SKM-1 (cell line): ENCODE results near the gene GK2.

Experiments
- DNase-seq: peaks from one replicate; lab custom pipeline; 2025; ENCODE audit not compliant: unreplicated experiment; lab: John Stamatoyannopoulos, UW

The GK2 gene

DNA sequence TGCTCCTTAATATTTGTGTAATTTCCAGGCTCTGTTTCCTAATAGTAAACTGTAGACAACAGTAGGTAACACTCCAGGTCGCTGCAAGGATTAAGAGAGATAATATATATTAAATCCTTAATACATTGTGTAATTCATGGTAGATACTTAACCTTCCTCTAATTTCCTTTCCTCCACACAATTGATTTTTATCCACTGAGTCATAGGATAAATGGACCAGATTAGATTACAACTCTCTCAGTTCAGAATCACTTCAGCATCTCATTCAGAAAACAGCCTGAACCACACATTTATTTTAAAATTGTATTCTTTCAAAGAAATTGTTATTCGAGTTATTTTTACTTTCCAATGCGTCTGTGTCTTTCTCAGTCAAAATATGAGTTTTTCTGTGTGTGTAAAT is 17.1 kb downstream of the GK2 start:
- DNase-seq = no peak

- no peak for DNase-seq
These were observed 22.4 kb downstream of the GK2 start for GRCh38 chr4:79385641-79386040.

DNA sequence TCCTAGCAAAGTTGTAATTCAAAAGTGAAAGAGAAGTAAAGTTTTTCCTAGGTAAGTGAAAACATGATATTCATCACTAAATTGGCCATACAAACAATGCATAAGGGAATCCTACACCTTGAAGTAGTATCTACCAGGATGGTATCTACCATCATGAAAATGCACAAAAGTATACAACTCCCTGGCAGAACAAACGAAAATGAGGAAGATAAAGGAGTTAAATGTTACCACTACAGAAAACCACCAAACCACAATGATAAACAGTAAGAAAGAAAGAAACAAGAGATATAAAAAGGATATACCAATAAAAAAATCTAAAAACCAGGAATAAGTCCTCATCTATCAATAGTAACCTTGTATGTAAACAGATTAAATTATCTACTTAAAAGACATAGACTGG is 26.9 kb downstream of the GK2 start:
- DNase-seq = no peak

DNA sequence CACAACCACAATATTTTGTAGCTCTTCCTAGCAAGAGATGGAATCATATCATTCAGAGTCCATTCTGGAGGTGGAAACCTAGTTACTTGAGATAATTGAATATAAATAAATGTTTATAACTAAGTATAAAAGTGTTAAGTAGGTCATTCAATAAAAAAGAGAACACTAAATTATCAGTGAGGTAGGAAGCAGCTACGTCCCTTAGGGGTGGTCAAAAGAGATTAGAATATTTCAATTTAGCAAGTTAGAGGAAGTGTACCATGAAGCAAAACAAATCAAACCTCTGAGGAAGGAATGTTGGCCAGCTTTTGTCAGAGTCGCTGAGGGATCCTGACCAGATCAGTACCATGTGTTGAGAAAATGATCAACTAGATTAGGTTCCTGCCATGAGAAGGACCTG is 38.0 kb downstream of the GK2 start:
- DNase-seq = no peak

DNA sequence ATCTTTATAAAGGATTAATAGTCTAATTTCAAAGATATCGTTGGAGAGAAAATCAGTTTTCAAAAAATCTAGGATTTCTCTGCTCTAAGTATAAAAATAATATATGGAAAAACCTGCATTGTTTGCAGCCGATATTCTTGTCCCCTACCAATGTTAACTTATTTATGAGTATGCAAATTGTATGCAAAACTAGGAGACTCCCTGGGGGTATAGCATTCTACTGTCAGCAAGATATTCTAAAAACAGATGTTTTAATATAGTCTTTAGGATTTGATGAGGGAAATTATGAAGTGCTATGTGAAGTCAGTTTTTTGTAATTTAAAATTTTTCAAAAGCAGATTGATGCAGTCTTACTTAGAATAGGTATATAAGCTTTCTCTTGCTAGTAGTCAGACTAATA is 40.9 kb downstream of the GK2 start:
- DNase-seq = no peak

DNA sequence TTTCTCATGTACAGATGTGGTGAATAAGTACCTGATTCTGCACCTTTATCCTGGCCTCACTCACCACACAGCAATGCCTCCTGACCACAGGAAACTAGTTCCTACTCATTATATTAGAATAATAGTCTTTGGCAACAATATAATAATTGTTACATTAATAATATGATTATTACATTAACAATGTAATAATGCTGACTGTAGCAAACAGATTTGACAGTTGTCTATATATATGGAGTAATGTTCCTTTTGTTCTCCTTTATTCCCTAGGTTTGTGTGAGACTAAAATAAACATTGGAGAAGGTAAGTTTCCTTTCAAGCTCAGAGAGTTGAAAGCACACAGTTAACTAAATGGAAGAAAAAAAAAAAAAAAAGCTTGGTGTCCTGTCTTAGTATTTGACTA is 41.6 kb downstream of the GK2 start:
- DNase-seq = no peak

GRCh38 chr4:79364061-79364460 is 44.0 kb downstream of the GK2 start:
- DNase-seq = no peak

- DNase-seq = no peak
These were observed 45.4 kb downstream of the GK2 start for GRCh38 chr4:79362626-79363025.

GRCh38 chr4:79360006-79360405 is 48.0 kb downstream of the GK2 start:
- DNase-seq = no peak

DNA sequence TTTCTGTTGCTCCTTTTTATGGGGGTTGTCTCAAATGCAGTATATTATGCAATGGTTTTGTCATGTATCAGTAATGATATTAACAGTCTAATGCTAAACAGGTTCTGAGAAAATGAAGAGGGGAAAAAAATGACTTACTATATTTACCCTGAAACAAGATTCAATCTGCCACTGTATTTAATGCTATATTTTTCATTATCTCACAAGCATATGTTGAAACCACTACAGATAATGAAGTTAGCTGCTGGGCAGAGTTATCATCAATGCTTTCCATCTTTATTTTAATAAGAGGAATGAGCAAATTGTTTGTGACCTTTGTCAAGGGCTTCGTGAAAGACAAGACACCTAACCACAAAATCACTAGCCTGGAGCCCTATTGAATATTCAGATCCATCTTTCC is 49.6 kb downstream of the GK2 start:
- no peak for DNase-seq

- DNase-seq = no peak
These were observed 50.7 kb downstream of the GK2 start for GRCh38 chr4:79357365-79357764.
